ENCODE data around the gene NEBL.
"Not testable (repeated sequence)": the region's sequence is repeated elsewhere in the genome, so short reads cannot be mapped to it uniquely, and the experiment has no call there.

NEBL gene, protein sequence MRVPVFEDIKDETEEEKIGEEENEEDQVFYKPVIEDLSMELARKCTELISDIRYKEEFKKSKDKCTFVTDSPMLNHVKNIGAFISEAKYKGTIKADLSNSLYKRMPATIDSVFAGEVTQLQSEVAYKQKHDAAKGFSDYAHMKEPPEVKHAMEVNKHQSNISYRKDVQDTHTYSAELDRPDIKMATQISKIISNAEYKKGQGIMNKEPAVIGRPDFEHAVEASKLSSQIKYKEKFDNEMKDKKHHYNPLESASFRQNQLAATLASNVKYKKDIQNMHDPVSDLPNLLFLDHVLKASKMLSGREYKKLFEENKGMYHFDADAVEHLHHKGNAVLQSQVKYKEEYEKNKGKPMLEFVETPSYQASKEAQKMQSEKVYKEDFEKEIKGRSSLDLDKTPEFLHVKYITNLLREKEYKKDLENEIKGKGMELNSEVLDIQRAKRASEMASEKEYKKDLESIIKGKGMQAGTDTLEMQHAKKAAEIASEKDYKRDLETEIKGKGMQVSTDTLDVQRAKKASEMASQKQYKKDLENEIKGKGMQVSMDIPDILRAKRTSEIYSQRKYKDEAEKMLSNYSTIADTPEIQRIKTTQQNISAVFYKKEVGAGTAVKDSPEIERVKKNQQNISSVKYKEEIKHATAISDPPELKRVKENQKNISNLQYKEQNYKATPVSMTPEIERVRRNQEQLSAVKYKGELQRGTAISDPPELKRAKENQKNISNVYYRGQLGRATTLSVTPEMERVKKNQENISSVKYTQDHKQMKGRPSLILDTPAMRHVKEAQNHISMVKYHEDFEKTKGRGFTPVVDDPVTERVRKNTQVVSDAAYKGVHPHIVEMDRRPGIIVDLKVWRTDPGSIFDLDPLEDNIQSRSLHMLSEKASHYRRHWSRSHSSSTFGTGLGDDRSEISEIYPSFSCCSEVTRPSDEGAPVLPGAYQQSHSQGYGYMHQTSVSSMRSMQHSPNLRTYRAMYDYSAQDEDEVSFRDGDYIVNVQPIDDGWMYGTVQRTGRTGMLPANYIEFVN

DNA sequence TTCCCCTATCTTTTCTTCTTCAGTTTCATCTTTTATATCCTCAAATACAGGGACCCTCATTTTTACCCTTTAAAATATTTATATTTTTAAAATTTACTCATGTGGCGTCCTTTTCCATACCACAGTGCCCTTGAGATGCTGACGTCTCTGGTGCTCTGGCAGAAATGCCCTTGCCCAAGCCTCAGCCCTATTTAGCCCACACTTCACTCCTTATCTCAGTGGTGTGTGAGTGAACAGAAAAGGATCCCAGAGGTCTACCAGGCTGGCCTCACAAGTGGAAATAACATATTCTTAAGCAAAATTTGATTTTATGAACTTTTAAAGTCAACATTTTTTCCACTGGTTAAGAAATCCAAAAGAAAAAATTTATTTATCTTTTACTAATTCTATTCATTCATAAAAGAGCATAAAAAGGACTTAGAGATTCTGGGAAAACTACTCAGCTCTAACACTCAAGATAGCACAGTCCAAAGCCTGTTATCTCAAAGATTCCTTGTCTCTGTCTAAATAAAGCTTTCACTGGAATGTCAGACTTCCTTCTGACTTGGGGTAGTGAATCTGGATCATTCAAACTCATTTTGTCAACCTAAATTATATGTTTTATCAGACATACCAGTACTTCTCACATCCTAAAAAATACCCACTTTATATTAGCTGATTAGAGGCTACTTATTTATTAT is at the start of gene NEBL:
TSS of gene NEBL (minus strand) at position 166 of the 680 bp plus-strand sequence. CDS start at position 60, 106 bp downstream.
- no peak for DNase-seq (ENCODE audit: low spot score)
- TF ChIP-seq, protein P1, sequence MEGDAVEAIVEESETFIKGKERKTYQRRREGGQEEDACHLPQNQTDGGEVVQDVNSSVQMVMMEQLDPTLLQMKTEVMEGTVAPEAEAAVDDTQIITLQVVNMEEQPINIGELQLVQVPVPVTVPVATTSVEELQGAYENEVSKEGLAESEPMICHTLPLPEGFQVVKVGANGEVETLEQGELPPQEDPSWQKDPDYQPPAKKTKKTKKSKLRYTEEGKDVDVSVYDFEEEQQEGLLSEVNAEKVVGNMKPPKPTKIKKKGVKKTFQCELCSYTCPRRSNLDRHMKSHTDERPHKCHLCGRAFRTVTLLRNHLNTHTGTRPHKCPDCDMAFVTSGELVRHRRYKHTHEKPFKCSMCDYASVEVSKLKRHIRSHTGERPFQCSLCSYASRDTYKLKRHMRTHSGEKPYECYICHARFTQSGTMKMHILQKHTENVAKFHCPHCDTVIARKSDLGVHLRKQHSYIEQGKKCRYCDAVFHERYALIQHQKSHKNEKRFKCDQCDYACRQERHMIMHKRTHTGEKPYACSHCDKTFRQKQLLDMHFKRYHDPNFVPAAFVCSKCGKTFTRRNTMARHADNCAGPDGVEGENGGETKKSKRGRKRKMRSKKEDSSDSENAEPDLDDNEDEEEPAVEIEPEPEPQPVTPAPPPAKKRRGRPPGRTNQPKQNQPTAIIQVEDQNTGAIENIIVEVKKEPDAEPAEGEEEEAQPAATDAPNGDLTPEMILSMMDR (IDR thresholded peaks at IDR 0.05; ENCODE audit: extremely low read depth, missing control alignments), result no peak

DNA sequence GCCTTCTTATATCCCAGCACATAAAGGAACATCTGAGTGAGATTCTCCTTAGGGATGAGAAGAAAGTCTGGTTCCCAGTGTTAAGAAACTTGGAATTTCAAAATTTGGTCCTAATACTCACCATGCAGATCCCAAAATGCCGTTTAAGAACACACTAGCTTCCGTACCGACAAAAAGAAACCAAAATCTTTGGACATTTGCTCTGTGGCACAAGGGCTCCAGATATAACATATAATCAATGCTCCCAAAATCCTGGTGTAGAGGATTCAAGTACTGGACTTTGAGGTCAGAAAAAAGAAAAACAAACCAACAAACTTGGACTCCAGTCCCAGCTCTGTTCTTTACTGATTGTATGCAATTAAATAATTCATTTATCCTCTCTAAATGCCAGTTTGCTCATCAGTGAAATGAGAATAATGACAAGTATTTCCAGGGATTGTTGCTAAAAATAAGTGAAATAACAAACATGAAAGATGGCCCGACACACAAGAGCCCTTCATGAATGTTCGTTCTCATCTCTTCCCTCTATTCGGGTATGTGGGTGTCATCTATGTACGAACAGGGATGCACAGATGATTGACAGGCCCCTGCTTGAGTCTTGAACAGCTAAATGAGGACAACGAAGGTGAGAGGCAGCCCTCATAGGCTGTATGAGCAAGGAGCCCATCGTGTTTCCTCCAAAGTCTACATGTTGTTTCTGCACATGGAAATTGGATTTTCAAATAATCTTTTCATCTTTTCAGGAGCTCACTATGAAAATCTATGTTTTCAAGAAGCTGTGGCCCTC is 48.6 kb upstream of the NEBL start:
- no peak for DNase-seq (ENCODE audit: low spot score)

DNA sequence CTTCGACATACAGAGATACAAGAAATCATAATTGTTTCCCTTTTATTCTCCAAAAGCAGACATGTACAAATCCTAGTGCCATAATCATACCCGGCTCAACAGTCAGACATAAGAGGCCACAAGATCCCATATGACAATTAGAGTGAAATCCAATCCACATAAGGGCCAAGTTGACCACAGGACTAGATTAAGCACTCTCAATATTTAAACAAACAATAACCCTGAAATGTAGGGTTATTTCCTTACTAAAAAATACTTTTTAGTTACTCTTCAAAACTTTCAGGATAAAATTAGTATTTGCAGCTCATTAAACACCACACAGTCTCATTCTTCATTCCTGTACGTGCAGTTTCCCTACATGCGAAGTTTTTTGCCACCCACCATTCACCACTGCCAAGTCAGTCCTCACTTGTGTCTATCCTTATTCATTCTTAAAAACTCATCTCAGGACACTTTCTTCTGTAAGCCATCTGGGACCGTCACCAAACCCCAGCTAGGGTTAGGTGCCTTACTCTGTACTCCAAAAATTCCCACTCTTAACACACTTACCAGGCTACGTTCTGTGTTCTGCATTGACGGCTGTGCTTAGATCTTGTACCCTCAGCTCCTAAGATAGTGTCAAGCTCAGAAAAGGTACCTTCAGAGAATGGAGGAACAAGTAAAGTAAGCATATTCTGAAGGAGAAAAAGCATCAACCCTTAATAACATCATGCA is 47.8 kb upstream of the NEBL start:
- TF ChIP-seq, protein P1 (IDR thresholded peaks at IDR 0.05; ENCODE audit: extremely low read depth, missing control alignments), result no peak
- DNase-seq (ENCODE audit: low spot score), result no peak

More for the DNA sequence above, 48.6 kb upstream of the NEBL start:
- TF ChIP-seq, protein P1 (IDR thresholded peaks at IDR 0.05; ENCODE audit: extremely low read depth, missing control alignments), result no peak

DNA sequence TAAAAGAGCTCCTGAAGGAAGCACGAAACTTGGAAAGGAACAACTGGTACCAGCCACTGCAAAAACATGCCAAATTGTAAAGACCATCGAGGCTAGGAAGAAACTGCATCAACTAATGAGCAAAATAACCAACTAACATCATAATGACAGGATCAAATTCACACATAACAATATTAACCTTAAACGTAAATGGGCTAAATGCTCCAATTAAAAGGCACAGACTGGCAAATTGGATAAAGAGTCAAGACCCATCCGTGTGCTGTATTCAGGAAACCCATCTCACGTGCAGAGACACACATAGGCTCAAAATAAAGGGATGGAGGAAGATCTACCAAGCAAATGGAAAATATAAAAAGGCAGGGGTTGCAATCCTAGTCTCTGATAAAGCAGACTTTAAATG is 42.3 kb upstream of the NEBL start:
- DNase-seq (ENCODE audit: low spot score), result not testable (repeated sequence)

DNA sequence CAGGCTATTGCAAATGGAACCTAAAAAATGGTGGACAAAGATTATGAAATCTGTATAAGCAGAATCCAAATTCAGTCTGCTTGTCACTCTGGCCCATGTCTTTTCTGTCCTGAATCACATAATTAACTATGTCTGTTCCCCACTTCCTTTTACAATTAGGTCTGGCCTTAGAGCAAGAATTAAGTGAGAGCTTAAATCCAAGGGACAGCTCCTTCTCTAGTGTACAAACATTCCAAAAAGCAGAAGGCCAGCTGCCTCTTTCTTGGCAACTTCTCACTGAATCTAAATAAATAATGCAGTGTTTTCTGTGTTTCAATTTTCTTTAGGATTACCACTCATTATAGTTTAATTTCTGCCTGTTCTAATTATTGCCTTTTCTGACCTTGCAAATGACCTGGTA is 39.3 kb upstream of the NEBL start:
- DNase-seq (ENCODE audit: low spot score), result no peak
- TF ChIP-seq, protein P1 (IDR thresholded peaks at IDR 0.05; ENCODE audit: extremely low read depth, missing control alignments), result no peak

DNA sequence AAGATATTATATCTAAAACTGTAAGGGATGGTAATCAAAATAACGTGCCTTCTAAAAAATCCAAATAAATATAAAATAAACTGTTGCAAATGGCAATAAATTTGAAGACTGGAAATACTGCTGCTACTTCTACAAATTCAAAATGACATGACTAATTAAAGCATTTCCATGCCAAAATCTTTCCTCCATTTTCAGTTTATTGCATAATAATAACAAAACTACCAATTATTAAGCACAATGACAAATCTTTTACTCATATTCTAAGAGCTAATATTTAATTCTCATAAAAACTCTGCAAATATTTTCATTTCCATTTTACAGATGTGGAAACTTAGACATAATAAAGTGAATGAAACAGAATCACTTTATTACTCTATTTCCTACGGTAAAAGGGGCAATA is 38.8 kb upstream of the NEBL start:
- TF ChIP-seq, protein P1 (IDR thresholded peaks at IDR 0.05; ENCODE audit: extremely low read depth, missing control alignments), result no peak
- no peak for DNase-seq (ENCODE audit: low spot score)

All from GM20000 (cell line).